H4 (cell line): Measurements from ENCODE around the gene MED17. TPM values are rescaled to one million over a fixed set of nuclear protein-coding genes. Genes with fewer than 3 reads are reported as not detected.
"Not testable (repeated sequence)": the region's sequence is repeated elsewhere in the genome, so short reads cannot be mapped to it uniquely, and the experiment has no call there.

ENCODE experiments used
- DNase-seq: peaks from one replicate; pipeline ENCODE4 v3.0.0-alpha.2; 2015; ENCODE audit warnings: low spot score
- total RNA-seq: library from RNA; depleted of rRNA; stranded (reverse); fragments of >200 nt; shearing (Covaris generic); gene quantifications from 2 replicates; pipeline ENCODE4 v1.2.3, GENCODE V29; 2014

Gene MED17
- total RNA-seq, 1 experiment from 2014 or later: 30.5 TPM

GRCh38 chr11:93757924-93758865 is 25.9 kb upstream of the MED17 start:
- no peak for DNase-seq

- DNase-seq: not testable (repeated sequence)
These were observed 25.0 kb upstream of the MED17 start for GRCh38 chr11:93759123-93759522.

GRCh38 chr11:93761910-93762309 is 22.2 kb upstream of the MED17 start:
- no peak for DNase-seq

GRCh38 chr11:93765551-93765950 is 18.5 kb upstream of the MED17 start:
- DNase-seq: no peak

- DNase-seq: no peak
These were observed 17.6 kb upstream of the MED17 start for GRCh38 chr11:93766504-93766903.

GRCh38 chr11:93767018-93767417 is 17.1 kb upstream of the MED17 start:
- no peak for DNase-seq

GRCh38 chr11:93770160-93770559 is 13.9 kb upstream of the MED17 start:
- no peak for DNase-seq

- no peak for DNase-seq
These were observed 12.0 kb upstream of the MED17 start for GRCh38 chr11:93772123-93772522.

GRCh38 chr11:93773045-93773477 is 11.0 kb upstream of the MED17 start:
- DNase-seq: no peak

GRCh38 chr11:93773601-93774200 is 10.4 kb upstream of the MED17 start:
- DNase-seq: no peak

GRCh38 chr11:93774560-93774959 is 9.5 kb upstream of the MED17 start:
- DNase-seq: not testable (repeated sequence)

GRCh38 chr11:93775289-93775688 is 8.8 kb upstream of the MED17 start:
- DNase-seq: no peak

- DNase-seq: no peak
These were observed 720 bp upstream of the MED17 start for GRCh38 chr11:93783362-93783761.

GRCh38 chr11:93783765-93784144 is 327 bp upstream of the MED17 start:
- DNase-seq: no peak

- no peak for DNase-seq
These were observed 866 bp downstream of the MED17 start for GRCh38 chr11:93784935-93785360.

- DNase-seq: no peak
These were observed 7.4 kb downstream of the MED17 start for GRCh38 chr11:93791493-93791892.

- DNase-seq: no peak
These were observed 12.6 kb downstream of the MED17 start for GRCh38 chr11:93796441-93797231.

GRCh38 chr11:93801366-93801765 is 17.3 kb downstream of the MED17 start:
- DNase-seq: no peak

- DNase-seq: no peak
These were observed 20.8 kb downstream of the MED17 start for GRCh38 chr11:93804879-93805278.

GRCh38 chr11:93807980-93808379 is 23.9 kb downstream of the MED17 start:
- no peak for DNase-seq

GRCh38 chr11:93813974-93814373 is 29.9 kb downstream of the MED17 start:
- DNase-seq: no peak

- DNase-seq: no peak
These were observed 31.0 kb downstream of the MED17 start for GRCh38 chr11:93814966-93815633.
